ENCODE measurements around the gene HYCC2.

Gene HYCC2

GRCh38 chr2:201071479-201072200, at the start of gene HYCC2, which contains the start of gene NDUFB3:
Gene HYCC2, minus strand, starts transcription at chr2:201071671. Its CDS starts 47,662 bp downstream, at chr2:201024009.
Gene NDUFB3, plus strand, starts transcription at chr2:201072001. Its CDS starts 6,882 bp downstream, at chr2:201078883.
- peak; percentile 87 for DNase-seq

- DNase-seq: peak; percentile 13
Observed at GRCh38 chr2:201118961-201119854, 47.7 kb upstream of the HYCC2 start.

- DNase-seq: peak; percentile 77
Observed at GRCh38 chr2:201118121-201118960, 46.9 kb upstream of the HYCC2 start.

GRCh38 chr2:201117735-201118094, 46.2 kb upstream of the HYCC2 start:
- DNase-seq: peak; percentile 35

- DNase-seq: peak; percentile 10
Observed at GRCh38 chr2:201116959-201117734, 45.7 kb upstream of the HYCC2 start.

- DNase-seq: peak; percentile 79
Observed at GRCh38 chr2:201116115-201116958, 44.9 kb upstream of the HYCC2 start, which contains the start of gene CFLAR. Gene CFLAR, plus strand, starts transcription at chr2:201116164. Its CDS starts 13,702 bp downstream, at chr2:201129866.

GRCh38 chr2:201114846-201115245, 43.4 kb upstream of the HYCC2 start:
- DNase-seq: no peak

GRCh38 chr2:201114350-201114749, 42.9 kb upstream of the HYCC2 start:
- no peak for DNase-seq

GRCh38 chr2:201111096-201111495, 39.6 kb upstream of the HYCC2 start:
- DNase-seq: no peak

GRCh38 chr2:201110615-201111014, 39.1 kb upstream of the HYCC2 start:
- no peak for DNase-seq

GRCh38 chr2:201109186-201109585, 37.7 kb upstream of the HYCC2 start:
- no peak for DNase-seq

GRCh38 chr2:201108341-201108740, 36.9 kb upstream of the HYCC2 start:
- no peak for DNase-seq

GRCh38 chr2:201107624-201108023, 36.2 kb upstream of the HYCC2 start:
- DNase-seq: no peak

GRCh38 chr2:201105759-201106158, 34.3 kb upstream of the HYCC2 start:
- no peak for DNase-seq

- DNase-seq: no peak
Observed at GRCh38 chr2:201100497-201100896, 29.0 kb upstream of the HYCC2 start.

GRCh38 chr2:201093573-201093972, 22.1 kb upstream of the HYCC2 start:
- DNase-seq: no peak

GRCh38 chr2:201090574-201090973, 19.1 kb upstream of the HYCC2 start:
- no peak for DNase-seq

GRCh38 chr2:201084863-201085262, 13.4 kb upstream of the HYCC2 start:
- DNase-seq: no peak

- DNase-seq: no peak
Observed at GRCh38 chr2:201074996-201075395, 3.5 kb upstream of the HYCC2 start.

GRCh38 chr2:201073071-201073470, 1.6 kb upstream of the HYCC2 start:
- no peak for DNase-seq

- no peak for DNase-seq
Observed at GRCh38 chr2:201072201-201072530, 695 bp upstream of the HYCC2 start.
